PC-3 (cell line): ENCODE measurements around the gene LRRC7.

Source experiments
- EZH2 ChIP-seq: fragments of 300-600 bp; sonication (generic); IDR thresholded peaks from one replicate; pipeline ENCODE4 v1.6.1; 2017; ENCODE audit warnings: antibody characterized with exemption, mild to moderate bottlenecking, low read length; ENCODE audit not compliant: unreplicated experiment
- EZH2phosphoT487 ChIP-seq: fragments of 300-600 bp; sonication (generic); IDR thresholded peaks from 2 replicates; pipeline ENCODE4 v1.6.1; 2018; ENCODE audit warnings: mild to moderate bottlenecking, antibody characterized with exemption, low read length, borderline replicate concordance
- TF ChIP-seq, protein P1 (sequence below): fragments of 300-600 bp; sonication (generic); conservative IDR thresholded peaks from 2 replicates; pipeline ENCODE4 v1.5.1; 2017; ENCODE audit warnings: antibody characterized with exemption, low read depth, mild to moderate bottlenecking, low read length

DNA sequence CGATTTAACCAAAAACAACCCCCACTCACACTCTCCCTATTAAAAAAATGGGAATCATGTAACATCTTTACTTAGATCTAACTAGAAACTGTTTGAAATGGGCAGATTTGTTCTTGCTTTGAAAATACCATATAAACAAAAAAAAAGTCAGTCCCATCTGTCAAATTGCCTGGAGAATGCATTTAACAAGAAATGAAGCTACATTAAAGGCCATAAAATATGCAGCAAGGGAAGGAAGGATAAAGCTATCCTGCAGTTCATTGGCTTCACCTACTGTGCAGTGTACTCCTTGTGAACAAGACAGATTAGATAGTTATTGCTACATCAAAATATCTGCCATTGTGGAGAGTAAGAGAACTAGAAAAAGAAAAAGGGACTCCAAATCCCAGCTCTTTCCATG, 160.5 kb downstream of the LRRC7 start:
- TF ChIP-seq, protein P1, sequence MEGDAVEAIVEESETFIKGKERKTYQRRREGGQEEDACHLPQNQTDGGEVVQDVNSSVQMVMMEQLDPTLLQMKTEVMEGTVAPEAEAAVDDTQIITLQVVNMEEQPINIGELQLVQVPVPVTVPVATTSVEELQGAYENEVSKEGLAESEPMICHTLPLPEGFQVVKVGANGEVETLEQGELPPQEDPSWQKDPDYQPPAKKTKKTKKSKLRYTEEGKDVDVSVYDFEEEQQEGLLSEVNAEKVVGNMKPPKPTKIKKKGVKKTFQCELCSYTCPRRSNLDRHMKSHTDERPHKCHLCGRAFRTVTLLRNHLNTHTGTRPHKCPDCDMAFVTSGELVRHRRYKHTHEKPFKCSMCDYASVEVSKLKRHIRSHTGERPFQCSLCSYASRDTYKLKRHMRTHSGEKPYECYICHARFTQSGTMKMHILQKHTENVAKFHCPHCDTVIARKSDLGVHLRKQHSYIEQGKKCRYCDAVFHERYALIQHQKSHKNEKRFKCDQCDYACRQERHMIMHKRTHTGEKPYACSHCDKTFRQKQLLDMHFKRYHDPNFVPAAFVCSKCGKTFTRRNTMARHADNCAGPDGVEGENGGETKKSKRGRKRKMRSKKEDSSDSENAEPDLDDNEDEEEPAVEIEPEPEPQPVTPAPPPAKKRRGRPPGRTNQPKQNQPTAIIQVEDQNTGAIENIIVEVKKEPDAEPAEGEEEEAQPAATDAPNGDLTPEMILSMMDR, result no peak
- TF ChIP-seq EZH2 (no peak), EZH2phosphoT487 (no peak)
